IMR-90 (cell line): Measurements from ENCODE around the gene FRMD1. TPM values are rescaled to one million over a fixed set of nuclear protein-coding genes. Genes with fewer than 3 reads are reported as not detected.

Experiments used
- ATAC-seq: fragments of 200-7000 bp; cut with Tn5 transposase; 2 replicates; pipeline ENCODE4 v1.9.1; 2020; ENCODE audit warnings: low read depth, mild to moderate bottlenecking, moderate library complexity
- BruUV-seq: library from RNA; stranded (reverse); fragments of 400-500 nt; replicated peaks from 2 replicates; lab custom pipeline; 2021; lab: Mats Ljungman, UMichigan
- CTCF ChIA-PET: fragments of 300-600 bp; formaldehyde crosslinking; extraction: SDS; loops from one replicate; lab custom pipeline; 2021; ENCODE audit warnings: antibody characterized with exemption; lab: Yijun Ruan, JAX
- POLR2A ChIA-PET: fragments of 300-600 bp; sonication (Branson Sonifier 250); formaldehyde crosslinking; loops from one replicate; lab custom pipeline; 2022; ENCODE audit warnings: antibody characterized with exemption; ENCODE audit not compliant: unreplicated experiment; lab: Charles Lee
- DNase-seq: peaks from one replicate; pipeline ENCODE4 v3.0.0; 2013
- H2AFZ ChIP-seq: replicated peaks from 2 replicates; pipeline ENCODE3; 2013; ENCODE audit warnings: low read length, mild to moderate bottlenecking; ENCODE audit not compliant: poor library complexity
- H2AK5ac ChIP-seq: 2 replicates; pipeline ENCODE4 v1.6.1; 2013; ENCODE audit warnings: low read depth, low read length, inconsistent platforms
- H2AK9ac ChIP-seq: replicated peaks from 2 replicates; pipeline ENCODE3; 2013; ENCODE audit warnings: mild to moderate bottlenecking, low read depth, low read length, moderate library complexity; ENCODE audit not compliant: poor library complexity
- H2BK120ac ChIP-seq: 2 replicates; pipeline ENCODE4 v1.6.1; 2013; ENCODE audit warnings: low read depth, low read length, inconsistent platforms
- H2BK15ac ChIP-seq: 3 replicates; pipeline ENCODE4 v1.6.1; 2013; ENCODE audit warnings: low read depth, low read length, inconsistent platforms
- H2BK20ac ChIP-seq: 2 replicates; pipeline ENCODE4 v1.6.1; 2013; ENCODE audit warnings: low read depth, mild to moderate bottlenecking, inconsistent platforms, low read length, moderate library complexity
- H2BK5ac ChIP-seq: 2 replicates; pipeline ENCODE4 v1.6.1; 2013; ENCODE audit warnings: mild to moderate bottlenecking, low read depth, low read length, inconsistent platforms; ENCODE audit not compliant: poor library complexity, severe bottlenecking
- H3K14ac ChIP-seq: replicated peaks from 2 replicates; pipeline ENCODE4 v1.6.1; 2013; ENCODE audit warnings: low read depth, low read length, inconsistent platforms
- H3K18ac ChIP-seq: 2 replicates; pipeline ENCODE4 v1.6.1; 2013; ENCODE audit warnings: low read depth, low read length, control low read depth
- H3K23ac ChIP-seq: 2 replicates; pipeline ENCODE4 v1.6.1; 2013; ENCODE audit warnings: low read depth, low read length, inconsistent platforms
- H3K27ac ChIP-seq: 2 replicates; pipeline ENCODE4 v1.5.1; 2013; ENCODE audit warnings: mild to moderate bottlenecking, control low read depth, low read length; ENCODE audit not compliant: insufficient read depth
- H3K27me3 ChIP-seq: 2 replicates; pipeline ENCODE4 v1.6.1; 2013; ENCODE audit warnings: low read length; ENCODE audit not compliant: control insufficient read depth, insufficient read depth
- H3K36me3 ChIP-seq: 2 replicates; pipeline ENCODE4 v1.6.1; 2013; ENCODE audit warnings: low read length, mixed read lengths; ENCODE audit not compliant: control insufficient read depth, insufficient read depth
- H3K4ac ChIP-seq: 2 replicates; pipeline ENCODE4 v1.6.1; 2013; ENCODE audit warnings: low read depth, low read length, inconsistent platforms
- H3K4me1 ChIP-seq: 2 replicates; pipeline ENCODE4 v1.6.1; 2013; ENCODE audit warnings: low read length, mixed read lengths; ENCODE audit not compliant: control insufficient read depth, insufficient read depth
- H3K4me2 ChIP-seq: 2 replicates; pipeline ENCODE4 v1.6.1; 2013; ENCODE audit warnings: low read depth, mild to moderate bottlenecking, control low read depth, low read length, moderate library complexity
- H3K4me3 ChIP-seq: 2 replicates; pipeline ENCODE4 v1.5.1; 2013; ENCODE audit warnings: low read depth, mild to moderate bottlenecking, control low read depth, low read length, moderate library complexity; ENCODE audit not compliant: insufficient read depth
- H3K56ac ChIP-seq: 2 replicates; pipeline ENCODE4 v1.6.1; 2013; ENCODE audit warnings: low read length, inconsistent platforms; ENCODE audit not compliant: insufficient read depth; ENCODE audit errors: extremely low read depth
- H3K79me1 ChIP-seq, 2 experiments: 2 replicates each; pipeline ENCODE4 v1.6.1; 2013; ENCODE audit warnings: low read length in 2 of 2, inconsistent platforms in 1 of 2, low read depth in 1 of 2
- H3K9ac ChIP-seq: 2 replicates; pipeline ENCODE4 v1.6.1; 2013; ENCODE audit warnings: low read depth, low read length, control low read depth
- H3K9me1 ChIP-seq: 2 replicates; pipeline ENCODE4 v1.6.1; 2013; ENCODE audit warnings: low read length, inconsistent platforms; ENCODE audit not compliant: insufficient read depth
- H3K9me3 ChIP-seq: 2 replicates; pipeline ENCODE4 v1.6.1; 2013; ENCODE audit warnings: low read length; ENCODE audit not compliant: control insufficient read depth, insufficient read depth
- H4K20me1 ChIP-seq: 2 replicates; pipeline ENCODE4 v1.6.1; 2013; ENCODE audit warnings: low read length, inconsistent platforms; ENCODE audit not compliant: insufficient read depth
- H4K5ac ChIP-seq: 2 replicates; pipeline ENCODE4 v1.6.1; 2013; ENCODE audit warnings: mild to moderate bottlenecking, low read depth, low read length, control low read depth
- H4K8ac ChIP-seq, 2 experiments: 2 replicates each; pipeline ENCODE4 v1.6.1; 2013; ENCODE audit warnings: low read depth in 2 of 2, low read length in 2 of 2, control low read depth in 1 of 2, inconsistent platforms in 1 of 2
- H4K91ac ChIP-seq: 2 replicates; pipeline ENCODE4 v1.6.1; 2013; ENCODE audit warnings: low read depth, low read length, inconsistent platforms; ENCODE audit not compliant: insufficient read depth
- BHLHE40 ChIP-seq: fragments of 150-350 bp; IDR thresholded peaks from 2 replicates; pipeline ENCODE4 v1.6.1; 2016; ENCODE audit warnings: mild to moderate bottlenecking, low read depth, low read length
- CEBPB ChIP-seq: IDR thresholded peaks from 2 replicates; pipeline ENCODE4 v1.6.1; 2012; ENCODE audit warnings: low read depth, low read length, improper control_type of control experiment
- CHD1 ChIP-seq: IDR thresholded peaks from 2 replicates; pipeline ENCODE4 v1.6.1; 2012; ENCODE audit warnings: low read depth, low read length, improper control_type of control experiment
- CTCF ChIP-seq: conservative IDR thresholded peaks from 2 replicates; pipeline ENCODE4 v1.5.1; 2012; ENCODE audit warnings: mild to moderate bottlenecking, low read depth, low read length, improper control_type of control experiment
- FOS ChIP-seq: fragments of 150-350 bp; IDR thresholded peaks from 2 replicates; pipeline ENCODE4 v1.6.1; 2016; ENCODE audit warnings: low read depth, low read length
- MAFK ChIP-seq: IDR thresholded peaks from 2 replicates; pipeline ENCODE4 v1.6.1; 2012; ENCODE audit warnings: low read depth, low read length, improper control_type of control experiment
- MAZ ChIP-seq: IDR thresholded peaks from 2 replicates; pipeline ENCODE4 v1.6.1; 2012; ENCODE audit warnings: low read depth, mild to moderate bottlenecking, low read length, improper control_type of control experiment, moderate library complexity, borderline replicate concordance
- MXI1 ChIP-seq: IDR thresholded peaks from 2 replicates; pipeline ENCODE4 v1.6.1; 2012; ENCODE audit warnings: low read depth, mild to moderate bottlenecking, low read length, moderate library complexity, borderline replicate concordance
- NFE2L2 ChIP-seq: fragments of 150-350 bp; IDR thresholded peaks from 2 replicates; pipeline ENCODE4 v1.6.1; 2016; ENCODE audit warnings: low read depth, mild to moderate bottlenecking, low read length
- POLR2A ChIP-seq: IDR thresholded peaks from 2 replicates; pipeline ENCODE4 v1.6.1; 2012; ENCODE audit warnings: mild to moderate bottlenecking, low read depth, low read length
- RAD21 ChIP-seq: IDR thresholded peaks from 2 replicates; pipeline ENCODE4 v1.6.1; 2012; ENCODE audit warnings: low read length, improper control_type of control experiment
- RCOR1 ChIP-seq: IDR thresholded peaks from 2 replicates; pipeline ENCODE4 v1.6.1; 2012; ENCODE audit warnings: mild to moderate bottlenecking, low read length, improper control_type of control experiment; ENCODE audit not compliant: insufficient replicate concordance
- RFX5 ChIP-seq: IDR thresholded peaks from 2 replicates; pipeline ENCODE4 v1.8.0; 2012; ENCODE audit warnings: low read depth, mild to moderate bottlenecking, low read length, moderate library complexity
- SMC3 ChIP-seq: fragments of 150-350 bp; IDR thresholded peaks from 2 replicates; pipeline ENCODE4 v1.6.1; 2016; ENCODE audit warnings: low read depth, mild to moderate bottlenecking, antibody characterized with exemption, low read length, moderate library complexity
- USF2 ChIP-seq: fragments of 150-350 bp; IDR thresholded peaks from 2 replicates; pipeline ENCODE4 v1.6.1; 2017; ENCODE audit warnings: mild to moderate bottlenecking, antibody characterized with exemption, low read length, low read depth
- WGBS, 2 experiments: methylation state at CpG; one replicate each; pipeline versions ENCODE4 v1.1.5 to v1.1.7; 2013; ENCODE audit warnings: missing lambda C conversion rate in 2 of 2; ENCODE audit not compliant: insufficient read length in 1 of 2; ENCODE audit errors: extremely low coverage in 2 of 2; 5-methylcytosine and 5-hydroxymethylcytosine counted together
- dilution Hi-C: fragments of 300-500 bp; cut with HindIII; formaldehyde crosslinking; loops from one replicate; pipeline ENCODE4 v1.14.3; 2018; ENCODE audit warnings: low sequenced_read_pairs; ENCODE audit not compliant: unreplicated experiment
- in situ Hi-C: fragments of 300-500 bp; cut with MboI; formaldehyde crosslinking; loops from 3 replicates; pipeline ENCODE4 v1.14.3; 2019; ENCODE audit warnings: low sequenced_read_pairs, inconsistent platforms, mixed read lengths
- intact Hi-C: fragments of 100-400 bp; cut with micrococcal nuclease; formaldehyde crosslinking; loops from 2 replicates; pipeline ENCODE4 v1.10.0; 2022
- polyA plus RNA-seq, 3 experiments: library from polyadenylated mRNA; depleted of rRNA; stranded (reverse); fragments of >200 nt; gene quantifications; 2 replicates each; pipeline ENCODE4 v1.2.3, GENCODE V29; 2012; ENCODE audit warnings: low replicate concordance in 1 of 3
- total RNA-seq: library from RNA; depleted of rRNA; stranded (reverse); fragments of >200 nt; gene quantifications from 2 replicates; pipeline ENCODE4 v1.2.3, GENCODE V29; 2012
- TF ChIP-seq, protein P1 (sequence below): fragments of 150-350 bp; IDR thresholded peaks from 2 replicates; pipeline ENCODE4 v1.6.1; 2016; ENCODE audit warnings: low read depth, mild to moderate bottlenecking, low read length, moderate library complexity, borderline replicate concordance

FRMD1 gene
- total and polyA plus RNA-seq, 2 of the 4 experiments (the other 2 are of a cell fraction), result not detected

DNA sequence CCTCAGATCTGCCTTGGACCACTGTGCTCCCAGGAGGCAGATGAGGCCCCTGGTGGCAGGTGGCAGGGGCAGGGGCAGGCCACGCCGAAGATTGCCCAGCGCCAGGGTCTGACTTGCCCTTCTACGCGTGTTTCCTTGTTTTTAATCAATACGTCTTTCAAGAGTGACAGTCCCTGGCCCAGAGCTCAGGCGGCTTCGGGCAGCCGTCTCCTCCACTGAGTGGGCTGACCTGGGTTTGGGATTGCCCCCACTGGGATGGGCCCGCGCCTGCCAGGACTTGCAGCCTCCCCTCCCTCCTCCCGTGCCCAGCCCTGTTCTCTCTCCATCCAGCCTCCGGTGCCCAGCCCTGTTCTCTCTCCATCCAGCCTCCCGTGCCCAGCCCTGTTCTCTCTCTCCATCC lies 21.2 kb downstream of the FRMD1 start:
- no peak overlapping the region for H3K4ac ChIP-seq
- H3K56ac ChIP-seq, result no peak overlapping the region
- WGBS, 2 experiments, result 97% methylated on average over 8 of the region's 14 CpGs; no CpG with 5 or more reads in 1 of the 2 experiments
- H2BK20ac ChIP-seq, result no peak overlapping the region
- no TSS peak for BruUV-seq
- dilution Hi-C loops (no loop called here), intact Hi-C loops (no loop called here), in situ Hi-C loops (no loop called here)
- H4K20me1 ChIP-seq, result no peaks in the 10 kb centered on the region
- no peaks in the 10 kb centered on the region for H3K9me3 ChIP-seq
- no peak overlapping the region for H3K14ac ChIP-seq
- ATAC-seq (no peak), DNase-seq (no peak)
- H3K9me1 ChIP-seq, result no peaks in the 10 kb centered on the region
- no peak overlapping the region for H3K4me3 ChIP-seq
- no peaks in the 10 kb centered on the region for H3K79me1 ChIP-seq
- no peak overlapping the region for H2BK15ac ChIP-seq
- no peak overlapping the region for H3K9ac ChIP-seq
- no peak overlapping the region for H2AFZ ChIP-seq
- ChIA-PET CTCF (no interaction called here), POLR2A (no interaction called here)
- no peak overlapping the region for H4K5ac ChIP-seq
- no peak overlapping the region for H2AK5ac ChIP-seq
- H3K4me1 ChIP-seq, result 0 out of 2 replicates have a peak, but pooled peaks cover 1% of the 10 kb centered on the region
- no peak overlapping the region for H3K27ac ChIP-seq
- H2AK9ac ChIP-seq, result no peak overlapping the region
- TF ChIP-seq MAFK (no peak), SMC3 (no peak), USF2 (no peak), NFE2L2 (no peak), FOS (no peak), MXI1 (no peak), RAD21 (no peak), BHLHE40 (no peak), CEBPB (no peak), MAZ (no peak), CTCF (no peak), RFX5 (no peak), RCOR1 (no peak), POLR2A (no peak), CHD1 (no peak)
- TF ChIP-seq, protein P1, sequence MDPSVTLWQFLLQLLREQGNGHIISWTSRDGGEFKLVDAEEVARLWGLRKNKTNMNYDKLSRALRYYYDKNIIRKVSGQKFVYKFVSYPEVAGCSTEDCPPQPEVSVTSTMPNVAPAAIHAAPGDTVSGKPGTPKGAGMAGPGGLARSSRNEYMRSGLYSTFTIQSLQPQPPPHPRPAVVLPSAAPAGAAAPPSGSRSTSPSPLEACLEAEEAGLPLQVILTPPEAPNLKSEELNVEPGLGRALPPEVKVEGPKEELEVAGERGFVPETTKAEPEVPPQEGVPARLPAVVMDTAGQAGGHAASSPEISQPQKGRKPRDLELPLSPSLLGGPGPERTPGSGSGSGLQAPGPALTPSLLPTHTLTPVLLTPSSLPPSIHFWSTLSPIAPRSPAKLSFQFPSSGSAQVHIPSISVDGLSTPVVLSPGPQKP, result no peak
- no peak overlapping the region for H2BK120ac ChIP-seq
- H3K27me3 ChIP-seq, result no peaks in the 10 kb centered on the region; the same call in 1 of the 2 replicates
- H3K4me2 ChIP-seq, result no peak overlapping the region
- no peak overlapping the region for H3K23ac ChIP-seq
- H2BK5ac ChIP-seq, result no peak overlapping the region
- H3K18ac ChIP-seq, result no peak overlapping the region
- no peak overlapping the region for H4K8ac ChIP-seq
- no peaks in the 10 kb centered on the region for H3K36me3 ChIP-seq
- no peak overlapping the region for H4K91ac ChIP-seq
